Osteocyte (in vitro differentiated cells): Measurements from ENCODE around the gene KRT17. TPM values are rescaled to one million over a fixed set of nuclear protein-coding genes. Genes with fewer than 3 reads are reported as not detected.
"Not testable (repeated sequence)": the region's sequence is repeated elsewhere in the genome, so short reads cannot be mapped to it uniquely, and the experiment has no call there.

Experiments
- DNase-seq: peaks from one replicate; pipeline ENCODE4 v3.0.0; 2021; ENCODE audit warnings: mixed read lengths; ENCODE audit not compliant: unreplicated experiment; ENCODE audit errors: extremely low spot score
- H3K27ac Mint-ChIP-seq: one replicate; pipeline ENCODE4 v1.8.0; 2021; ENCODE audit warnings: mild to moderate bottlenecking, mixed read lengths; ENCODE audit not compliant: unreplicated experiment
- H3K27me3 Mint-ChIP-seq: one replicate; pipeline ENCODE4 v1.8.0; 2021; ENCODE audit warnings: mixed read lengths; ENCODE audit not compliant: unreplicated experiment
- H3K36me3 Mint-ChIP-seq: one replicate; pipeline ENCODE4 v1.8.0; 2021; ENCODE audit warnings: mixed read lengths; ENCODE audit not compliant: unreplicated experiment
- H3K4me1 Mint-ChIP-seq: one replicate; pipeline ENCODE4 v1.8.0; 2021; ENCODE audit warnings: mixed read lengths; ENCODE audit not compliant: unreplicated experiment
- H3K4me3 Mint-ChIP-seq: one replicate; pipeline ENCODE4 v1.8.0; 2021; ENCODE audit warnings: mild to moderate bottlenecking, moderate library complexity, mixed read lengths; ENCODE audit not compliant: unreplicated experiment
- H3K9me3 Mint-ChIP-seq: one replicate; pipeline ENCODE4 v1.8.0; 2021; ENCODE audit warnings: mixed read lengths; ENCODE audit not compliant: unreplicated experiment
- CTCF ChIP-seq: fragments of 200-600 bp; sonication (generic); IDR thresholded peaks from 2 replicates; pipeline ENCODE4 v1.5.0; 2021; ENCODE audit warnings: antibody characterized with exemption, mild to moderate bottlenecking, moderate library complexity
- total RNA-seq: library from RNA; stranded (reverse); gene quantifications from 2 replicates; pipeline ENCODE4 v1.2.1, GENCODE V29; 2021

Gene KRT17
- total RNA-seq, 1 donor from 2014 or later = 40.5 TPM

DNA sequence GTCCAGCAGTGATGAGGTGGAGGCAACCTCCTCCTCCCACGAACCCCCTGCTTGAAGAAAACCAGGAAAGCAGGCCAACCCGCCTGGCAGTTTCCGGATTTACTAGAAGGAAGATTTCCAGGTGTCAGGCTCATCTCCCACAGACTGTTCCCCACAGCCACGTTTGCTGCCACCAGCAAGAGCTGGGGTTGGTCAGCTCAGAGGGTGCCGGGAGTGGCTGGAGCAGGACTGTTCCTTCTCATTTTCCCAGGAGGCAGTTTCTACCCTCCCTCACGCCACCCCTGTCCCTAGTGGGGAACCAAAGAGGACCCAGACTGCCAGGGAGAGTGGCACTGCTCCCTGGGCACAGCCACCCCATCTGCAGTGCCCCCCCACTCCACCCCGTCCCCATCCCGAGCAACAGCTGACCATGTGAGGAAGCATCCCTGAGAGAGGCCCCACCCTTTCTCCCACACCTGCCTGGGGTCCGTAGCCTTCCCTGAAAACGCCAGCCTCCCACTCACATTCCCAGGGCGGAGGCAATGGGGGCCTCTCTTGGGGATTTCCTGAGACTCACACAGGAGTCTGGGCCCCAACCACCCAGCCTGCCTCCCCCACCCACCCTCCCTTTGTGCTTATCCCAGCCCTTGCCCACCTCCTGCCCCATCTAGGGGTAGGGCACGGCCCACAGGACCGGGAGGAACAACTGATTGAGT, 5.9 kb downstream of the KRT17 start:
- no peak for TF ChIP-seq CTCF
- Mint-ChIP-seq H3K4me3 (no peak overlapping the region), H3K4me1 (peaks cover 38% of the 10 kb centered on the region), H3K27me3 (peaks cover 2% of the 10 kb centered on the region), H3K9me3 (no peaks in the 10 kb centered on the region), H3K27ac (no peak overlapping the region), H3K36me3 (no peaks in the 10 kb centered on the region)
- no peak for DNase-seq

DNA sequence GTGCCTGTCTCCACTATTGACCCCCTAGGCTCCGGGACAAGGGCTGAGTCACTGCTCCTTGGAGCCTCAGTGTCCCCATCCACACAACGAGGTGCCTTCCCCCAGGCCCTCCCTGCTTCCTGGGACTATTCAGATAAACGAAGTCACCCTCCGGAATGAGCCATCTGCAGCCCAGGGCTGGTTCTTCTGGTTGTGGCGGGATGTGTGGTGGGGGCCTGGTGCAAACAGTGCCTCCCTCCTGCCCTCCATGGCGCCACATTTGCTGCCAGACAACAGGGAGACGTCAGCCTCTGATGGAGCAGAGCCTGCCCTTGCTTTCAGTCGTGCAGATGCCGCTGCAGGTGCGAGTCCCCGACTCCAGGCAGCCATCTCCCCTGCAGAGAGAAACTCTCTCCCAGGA, 6.7 kb downstream of the KRT17 start:
- no peaks in the 10 kb centered on the region for H3K36me3 Mint-ChIP-seq
- no peak overlapping the region for H3K27ac Mint-ChIP-seq
- DNase-seq = no peak
- H3K4me1 Mint-ChIP-seq = peaks cover 36% of the 10 kb centered on the region
- no peaks in the 10 kb centered on the region for H3K9me3 Mint-ChIP-seq
- peaks cover 2% of the 10 kb centered on the region for H3K27me3 Mint-ChIP-seq
- H3K4me3 Mint-ChIP-seq = no peak overlapping the region
- TF ChIP-seq CTCF = no peak

DNA sequence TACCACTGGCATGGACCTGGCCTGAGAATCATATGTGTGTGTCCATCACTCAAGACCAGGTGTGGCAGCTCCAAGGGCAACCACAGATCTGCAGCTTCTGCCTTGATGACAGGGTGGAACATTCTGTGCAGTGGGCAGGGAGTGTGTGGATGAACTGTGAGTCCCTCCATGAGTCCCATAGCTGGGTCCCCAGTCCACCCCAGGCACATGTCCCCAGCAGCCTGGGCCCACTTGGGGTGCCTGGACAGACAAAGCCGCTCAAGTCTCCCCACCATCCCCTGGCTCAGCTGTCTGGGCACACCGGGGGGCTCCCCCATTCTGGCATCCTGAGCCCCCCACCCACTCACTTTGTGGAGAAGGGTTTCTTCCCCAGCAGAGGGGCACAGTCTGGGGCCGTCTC, 7.2 kb downstream of the KRT17 start:
- Mint-ChIP-seq H3K4me1 (peaks cover 34% of the 10 kb centered on the region), H3K4me3 (no peak overlapping the region), H3K9me3 (no peaks in the 10 kb centered on the region), H3K36me3 (no peaks in the 10 kb centered on the region), H3K27ac (no peak overlapping the region), H3K27me3 (peaks cover 2% of the 10 kb centered on the region)
- no peak for TF ChIP-seq CTCF
- no peak for DNase-seq

DNA sequence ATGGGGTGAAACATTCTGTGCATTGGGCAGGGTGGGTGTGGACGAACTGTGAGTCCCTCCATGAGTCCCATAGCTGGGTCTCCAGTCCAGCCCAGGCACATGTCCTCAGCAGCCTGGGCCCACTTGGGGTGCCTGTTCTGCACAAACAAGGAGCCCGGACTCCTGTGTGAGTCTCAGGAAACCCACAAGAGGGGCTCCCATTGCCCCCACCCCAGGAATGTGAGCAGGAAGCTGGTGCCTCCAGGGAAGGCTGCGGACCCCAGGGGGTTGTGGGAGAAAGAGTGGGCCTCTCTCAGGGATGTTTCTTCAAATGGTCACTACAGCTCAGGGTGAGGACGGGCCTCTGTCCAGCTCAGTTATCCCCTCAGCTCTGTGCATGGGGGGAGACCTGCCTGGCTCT, 7.9 kb downstream of the KRT17 start:
- H3K4me1 Mint-ChIP-seq = peaks cover 28% of the 10 kb centered on the region
- H3K4me3 Mint-ChIP-seq, H3K27ac Mint-ChIP-seq, H3K27me3 Mint-ChIP-seq, DNase-seq, H3K36me3 Mint-ChIP-seq, H3K9me3 Mint-ChIP-seq: not testable (repeated sequence)

- Mint-ChIP-seq H3K4me3 (no peak overlapping the region), H3K27ac (no peak overlapping the region)
- DNase-seq = no peak
Measured at GRCh38 chr17:41615454-41615853, 8.9 kb downstream of the KRT17 start.

GRCh38 chr17:41614767-41615166, 9.6 kb downstream of the KRT17 start:
- H3K36me3 Mint-ChIP-seq, H3K27me3 Mint-ChIP-seq, DNase-seq, H3K27ac Mint-ChIP-seq, H3K4me3 Mint-ChIP-seq, H3K9me3 Mint-ChIP-seq: not testable (repeated sequence)
- peaks cover 18% of the 10 kb centered on the region for H3K4me1 Mint-ChIP-seq

More at GRCh38 chr17:41615454-41615853, 8.9 kb downstream of the KRT17 start:
- H3K4me1 Mint-ChIP-seq = peaks cover 19% of the 10 kb centered on the region
- H3K27me3 Mint-ChIP-seq = peaks cover 2% of the 10 kb centered on the region
- H3K9me3 Mint-ChIP-seq = no peaks in the 10 kb centered on the region
- TF ChIP-seq CTCF = no peak
- H3K36me3 Mint-ChIP-seq = no peaks in the 10 kb centered on the region
